HCT116 (cell line): ENCODE results near the gene CPNE2. TPM values are rescaled to one million over a fixed set of nuclear protein-coding genes. Genes with fewer than 3 reads are reported as not detected.

ENCODE experiments used
- ATAC-seq: fragments of 200-7000 bp; cut with Tn5 transposase; 2 replicates; pipeline ENCODE4 v1.9.1; 2020; ENCODE audit warnings: mild to moderate bottlenecking, moderate library complexity
- BruUV-seq: library from RNA; stranded (reverse); fragments of 400-500 nt; replicated peaks from 2 replicates; lab custom pipeline; 2021; lab: Mats Ljungman, UMichigan
- CTCF ChIA-PET: fragments of 300-600 bp; sonication (Branson Sonifier 250); formaldehyde crosslinking; loops from one replicate; lab custom pipeline; 2021; ENCODE audit warnings: antibody characterized with exemption; lab: Charles Lee
- POLR2A ChIA-PET: fragments of 300-600, 350-600 bp; sonication (Branson Sonifier 250); formaldehyde crosslinking; loops from one replicate; lab custom pipeline; 2021; ENCODE audit warnings: antibody characterized with exemption; lab: Charles Lee
- RAD21 ChIA-PET, 2 experiments: fragments of 300-600 bp; sonication (Branson Sonifier 250); formaldehyde crosslinking; loops; one replicate each; lab custom pipeline; 2023; ENCODE audit warnings: low total read pairs in 2 of 2; ENCODE audit not compliant: uncharacterized antibody in 2 of 2, unreplicated experiment in 2 of 2, low non-redundant PET in 1 of 2; lab: Charles Lee
- DNase-seq: peaks from one replicate; pipeline ENCODE4 v3.0.0-alpha.2; 2010; ENCODE audit warnings: low read depth, low spot score
- H2AFZ ChIP-seq: fragments of 200-600 bp; shearing (Covaris generic), sonication (generic); 2 replicates; pipeline ENCODE4 v1.6.1; 2017; ENCODE audit warnings: low read depth, mixed run types, mixed read lengths, antibody characterized with exemption, low read length; ENCODE audit not compliant: poor library complexity, severe bottlenecking
- H3K27ac ChIP-seq: 2 replicates; pipeline ENCODE4 v1.5.1; 2012; ENCODE audit warnings: low read depth, low read length
- H3K27me3 ChIP-seq: fragments of 200-600 bp; sonication (generic); 2 replicates; pipeline ENCODE4 v1.6.1; 2016; ENCODE audit warnings: mixed run types, low read length, mixed read lengths; ENCODE audit not compliant: insufficient read depth
- H3K36me3 ChIP-seq, 2 experiments: fragments of 200-500 bp in 1 of 2; fragments of 200-600 bp in 1 of 2; sonication (Bioruptor generic) in 1 of 2; sonication (generic) in 1 of 2; 2 replicates each; pipeline versions ENCODE4 v1.5.1 to v1.6.1; 2014 to 2016; ENCODE audit warnings: low read length in 2 of 2, inconsistent platforms in 1 of 2, mixed read lengths in 1 of 2, mixed run types in 1 of 2; ENCODE audit not compliant: insufficient read depth in 2 of 2, control insufficient read depth in 1 of 2
- H3K4me1 ChIP-seq, 2 experiments: fragments of 200-600 bp in 1 of 2; sonication (generic) in 1 of 2; 2 replicates each; pipeline versions ENCODE4 v1.5.1 to v1.6.1; 2012 to 2017; ENCODE audit warnings: low read length in 2 of 2, inconsistent platforms in 1 of 2, mild to moderate bottlenecking in 1 of 2, mixed read lengths in 1 of 2, mixed run types in 1 of 2, moderate library complexity in 1 of 2; ENCODE audit not compliant: insufficient read depth in 2 of 2, control insufficient read depth in 1 of 2
- H3K4me2 ChIP-seq: fragments of 200-600 bp; sonication (generic); 2 replicates; pipeline ENCODE4 v1.6.1; 2017; ENCODE audit warnings: mixed run types, low read length, mixed read lengths
- H3K4me3 ChIP-seq, 2 experiments: fragments of 200-600 bp in 1 of 2; sonication (generic) in 1 of 2; replicated peaks in 1 of 2; 2 replicates each; pipeline ENCODE4 v1.5.1; 2011 to 2016; ENCODE audit warnings: low read length in 2 of 2, control low read depth in 1 of 2, low read depth in 1 of 2, mild to moderate bottlenecking in 1 of 2, mixed read lengths in 1 of 2, mixed run types in 1 of 2
- H3K79me2 ChIP-seq: fragments of 200-600 bp; sonication (generic); 2 replicates; pipeline ENCODE4 v1.6.1; 2017; ENCODE audit warnings: mild to moderate bottlenecking, mixed run types, low read length, moderate library complexity, mixed read lengths; ENCODE audit not compliant: insufficient read depth
- H3K9ac ChIP-seq: fragments of 200-600 bp; sonication (generic); 2 replicates; pipeline ENCODE4 v1.6.1; 2016; ENCODE audit warnings: low read length, mixed read lengths
- H3K9me2 ChIP-seq: fragments of 200-600 bp; sonication (generic), shearing (Covaris generic); 2 replicates; pipeline ENCODE4 v1.6.1; 2017; ENCODE audit warnings: mixed run types, mild to moderate bottlenecking, moderate library complexity; ENCODE audit not compliant: insufficient read depth
- H3K9me3 ChIP-seq, 2 experiments: fragments of 200-500 bp in 1 of 2; fragments of 200-600 bp in 1 of 2; sonication (Bioruptor generic) in 1 of 2; sonication (generic) in 1 of 2; 2 replicates each; pipeline ENCODE4 v1.6.1; 2014 to 2017; ENCODE audit warnings: low read length in 2 of 2, mixed read lengths in 2 of 2, inconsistent platforms in 1 of 2, low read depth in 1 of 2, mild to moderate bottlenecking in 1 of 2, mixed run types in 1 of 2, moderate library complexity in 1 of 2; ENCODE audit not compliant: control insufficient read depth in 1 of 2, insufficient read depth in 1 of 2
- H4K20me1 ChIP-seq: fragments of 200-600 bp; sonication (generic), shearing (Covaris generic); 2 replicates; pipeline ENCODE4 v1.6.1; 2017; ENCODE audit warnings: mixed run types, mild to moderate bottlenecking, moderate library complexity; ENCODE audit not compliant: insufficient read depth
- CBX3 ChIP-seq: IDR thresholded peaks from 2 replicates; pipeline ENCODE4 v1.6.1; 2012; ENCODE audit warnings: low read depth
- CEBPB ChIP-seq: IDR thresholded peaks from 2 replicates; pipeline ENCODE4 v1.6.1; 2012; ENCODE audit warnings: low read depth
- EGR1 ChIP-seq: IDR thresholded peaks from 2 replicates; pipeline ENCODE4 v1.6.1; 2012; ENCODE audit warnings: low read depth
- JUND ChIP-seq: IDR thresholded peaks from 2 replicates; pipeline ENCODE4 v1.6.1; 2012
- MAX ChIP-seq: IDR thresholded peaks from 2 replicates; pipeline ENCODE4 v1.6.1; 2012
- POLR2AphosphoS5 ChIP-seq: IDR thresholded peaks from 2 replicates; pipeline ENCODE4 v1.6.1; 2011; ENCODE audit warnings: mild to moderate bottlenecking, low read depth, low read length, moderate library complexity
- RAD21 ChIP-seq: IDR thresholded peaks from 2 replicates; pipeline ENCODE4 v1.6.1; 2012; ENCODE audit warnings: low read depth, mild to moderate bottlenecking
- REST ChIP-seq: IDR thresholded peaks from 2 replicates; pipeline ENCODE4 v1.6.1; 2012; ENCODE audit warnings: low read depth
- SP1 ChIP-seq: IDR thresholded peaks from 2 replicates; pipeline ENCODE4 v1.6.1; 2012; ENCODE audit warnings: low read depth
- ZNF274 ChIP-seq: fragments of 200-500 bp; sonication (Bioruptor generic); IDR thresholded peaks from 2 replicates; pipeline ENCODE4 v1.6.1; 2014; ENCODE audit warnings: mild to moderate bottlenecking, low read depth, low read length, inconsistent platforms
- intact Hi-C: fragments of 100-400 bp; cut with micrococcal nuclease; formaldehyde crosslinking; loops from 2 replicates; pipeline ENCODE4 v1.10.0; 2022
- total RNA-seq: library from RNA; stranded (reverse); gene quantifications from one replicate; pipeline ENCODE4 v1.2.1, GENCODE V29; 2021; ENCODE audit not compliant: unreplicated experiment

The CPNE2 gene
- total RNA-seq, 1 experiment from 2014 or later = 31.2 TPM

DNA sequence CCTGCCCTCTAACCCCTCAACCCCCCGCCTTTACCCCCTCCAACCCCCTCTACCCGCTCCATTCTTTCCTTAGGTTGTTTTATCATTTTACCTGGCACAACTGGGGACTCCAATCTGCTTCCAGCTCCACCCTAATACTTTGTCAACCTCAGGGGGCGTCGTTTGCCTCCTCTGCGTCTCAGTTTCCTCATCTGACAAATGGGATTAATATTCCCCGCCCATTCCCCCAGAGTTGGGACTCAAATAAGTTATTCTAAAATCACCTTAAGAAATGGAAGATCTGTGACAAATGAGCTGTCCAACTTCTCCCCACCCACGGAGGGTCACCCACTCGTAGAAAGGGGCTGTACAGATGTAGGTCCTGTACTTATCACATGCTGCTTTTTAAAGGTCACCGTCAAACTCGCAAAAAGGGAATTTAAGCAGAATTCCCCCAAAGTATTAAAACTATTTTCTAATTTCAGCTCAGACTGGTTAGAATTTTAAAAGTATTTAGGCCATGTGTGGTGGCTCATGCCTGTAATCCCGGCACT lies 40.6 kb upstream of the CPNE2 start (continued):
- TF ChIP-seq CEBPB (no peak), ZNF274 (no peak), REST (no peak), JUND (no peak), SP1 (no peak), POLR2AphosphoS5 (no peak), RAD21 (no peak), MAX (no peak), EGR1 (no peak)

- no peaks in the 10 kb centered on the region for H3K36me3 ChIP-seq
- intact Hi-C loops = no loop called here
- TF ChIP-seq CBX3 = no peak
- RAD21 ChIA-PET = no interaction called here
- H3K27me3 ChIP-seq = no peaks in the 10 kb centered on the region
- no TSS peak for BruUV-seq
- H3K4me2 ChIP-seq = no peak overlapping the region
- H3K27ac ChIP-seq = no peak overlapping the region
- H4K20me1 ChIP-seq = no peaks in the 10 kb centered on the region
- DNase-seq (no peak), ATAC-seq (no peak)
- POLR2A ChIA-PET = no interaction called here
- no peaks in the 10 kb centered on the region for H3K79me2 ChIP-seq
- no peak overlapping the region for H3K9ac ChIP-seq
- H3K9me3 ChIP-seq = no peaks in the 10 kb centered on the region
- no peaks in the 10 kb centered on the region for H3K9me2 ChIP-seq
- no peak overlapping the region for H3K4me3 ChIP-seq
- CTCF ChIA-PET = no interaction called here
- peaks cover under 1 to 10% of the 10 kb centered on the region in 2 experiments; a peak in 3 of 4 replicates for H3K4me1 ChIP-seq
- no peak overlapping the region for H2AFZ ChIP-seq
These were observed 39.2 kb upstream of the CPNE2 start for GRCh38 chr16:57053206-57053605.
